ENCODE data around the gene HOXD10.

DNA sequence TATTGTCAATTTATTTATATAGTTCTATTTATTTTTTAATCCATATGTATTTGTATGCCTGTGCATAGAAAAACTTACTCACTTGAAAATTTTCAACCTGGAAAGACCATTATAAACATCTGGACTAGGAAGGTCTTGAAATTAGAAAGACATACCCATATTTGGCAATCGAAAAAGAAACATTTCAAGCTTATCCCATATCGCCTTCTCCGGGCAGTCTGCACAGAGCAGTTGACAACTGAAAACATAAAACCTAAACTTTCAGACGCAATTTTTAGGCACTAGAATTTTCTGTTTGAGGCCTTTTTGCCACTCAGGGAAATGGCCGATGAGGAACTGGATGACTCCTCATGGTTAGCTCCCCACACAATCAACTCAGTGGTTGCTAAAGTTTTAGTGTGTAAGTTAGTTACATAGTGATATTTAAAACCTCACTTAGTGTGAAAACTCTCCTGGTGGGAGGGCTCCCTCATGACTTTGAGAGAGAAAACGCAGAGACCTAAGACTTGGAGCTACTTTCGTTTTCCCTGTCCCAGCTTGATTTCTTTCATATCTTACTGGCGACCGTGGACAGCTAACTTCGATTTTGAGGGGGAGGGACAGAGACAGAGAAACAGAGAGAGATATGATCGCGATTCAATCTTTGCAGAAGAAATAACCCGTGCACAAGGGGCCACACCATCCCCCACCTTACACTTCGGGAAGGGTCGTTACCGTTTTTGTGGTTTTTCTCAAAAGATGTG, 20.2 kb upstream of the HOXD10 start:
- TF ChIP-seq, protein P1, sequence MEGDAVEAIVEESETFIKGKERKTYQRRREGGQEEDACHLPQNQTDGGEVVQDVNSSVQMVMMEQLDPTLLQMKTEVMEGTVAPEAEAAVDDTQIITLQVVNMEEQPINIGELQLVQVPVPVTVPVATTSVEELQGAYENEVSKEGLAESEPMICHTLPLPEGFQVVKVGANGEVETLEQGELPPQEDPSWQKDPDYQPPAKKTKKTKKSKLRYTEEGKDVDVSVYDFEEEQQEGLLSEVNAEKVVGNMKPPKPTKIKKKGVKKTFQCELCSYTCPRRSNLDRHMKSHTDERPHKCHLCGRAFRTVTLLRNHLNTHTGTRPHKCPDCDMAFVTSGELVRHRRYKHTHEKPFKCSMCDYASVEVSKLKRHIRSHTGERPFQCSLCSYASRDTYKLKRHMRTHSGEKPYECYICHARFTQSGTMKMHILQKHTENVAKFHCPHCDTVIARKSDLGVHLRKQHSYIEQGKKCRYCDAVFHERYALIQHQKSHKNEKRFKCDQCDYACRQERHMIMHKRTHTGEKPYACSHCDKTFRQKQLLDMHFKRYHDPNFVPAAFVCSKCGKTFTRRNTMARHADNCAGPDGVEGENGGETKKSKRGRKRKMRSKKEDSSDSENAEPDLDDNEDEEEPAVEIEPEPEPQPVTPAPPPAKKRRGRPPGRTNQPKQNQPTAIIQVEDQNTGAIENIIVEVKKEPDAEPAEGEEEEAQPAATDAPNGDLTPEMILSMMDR (IDR thresholded peaks at IDR 0.05; ENCODE audit: poor library complexity, severe bottlenecking) = no peak
- TF ChIP-seq EZH2 (IDR thresholded peaks at IDR 0.05; ENCODE audit: borderline replicate concordance, insufficient read depth, low read length, poor library complexity, severe bottlenecking) = no peak
- TF ChIP-seq, protein P2, sequence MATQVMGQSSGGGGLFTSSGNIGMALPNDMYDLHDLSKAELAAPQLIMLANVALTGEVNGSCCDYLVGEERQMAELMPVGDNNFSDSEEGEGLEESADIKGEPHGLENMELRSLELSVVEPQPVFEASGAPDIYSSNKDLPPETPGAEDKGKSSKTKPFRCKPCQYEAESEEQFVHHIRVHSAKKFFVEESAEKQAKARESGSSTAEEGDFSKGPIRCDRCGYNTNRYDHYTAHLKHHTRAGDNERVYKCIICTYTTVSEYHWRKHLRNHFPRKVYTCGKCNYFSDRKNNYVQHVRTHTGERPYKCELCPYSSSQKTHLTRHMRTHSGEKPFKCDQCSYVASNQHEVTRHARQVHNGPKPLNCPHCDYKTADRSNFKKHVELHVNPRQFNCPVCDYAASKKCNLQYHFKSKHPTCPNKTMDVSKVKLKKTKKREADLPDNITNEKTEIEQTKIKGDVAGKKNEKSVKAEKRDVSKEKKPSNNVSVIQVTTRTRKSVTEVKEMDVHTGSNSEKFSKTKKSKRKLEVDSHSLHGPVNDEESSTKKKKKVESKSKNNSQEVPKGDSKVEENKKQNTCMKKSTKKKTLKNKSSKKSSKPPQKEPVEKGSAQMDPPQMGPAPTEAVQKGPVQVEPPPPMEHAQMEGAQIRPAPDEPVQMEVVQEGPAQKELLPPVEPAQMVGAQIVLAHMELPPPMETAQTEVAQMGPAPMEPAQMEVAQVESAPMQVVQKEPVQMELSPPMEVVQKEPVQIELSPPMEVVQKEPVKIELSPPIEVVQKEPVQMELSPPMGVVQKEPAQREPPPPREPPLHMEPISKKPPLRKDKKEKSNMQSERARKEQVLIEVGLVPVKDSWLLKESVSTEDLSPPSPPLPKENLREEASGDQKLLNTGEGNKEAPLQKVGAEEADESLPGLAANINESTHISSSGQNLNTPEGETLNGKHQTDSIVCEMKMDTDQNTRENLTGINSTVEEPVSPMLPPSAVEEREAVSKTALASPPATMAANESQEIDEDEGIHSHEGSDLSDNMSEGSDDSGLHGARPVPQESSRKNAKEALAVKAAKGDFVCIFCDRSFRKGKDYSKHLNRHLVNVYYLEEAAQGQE (IDR thresholded peaks at IDR 0.05; ENCODE audit: borderline replicate concordance) = no peak
- TF ChIP-seq TAF1 (IDR thresholded peaks at IDR 0.05; ENCODE audit: low read depth) = no peak
- TF ChIP-seq POLR2AphosphoS5 (IDR thresholded peaks at IDR 0.05) = peak; percentile 64
